AG10803 (cell line): ENCODE results near the gene ATXN8OS.

Experiments used
- DNase-seq: peaks from one replicate; pipeline ENCODE4 v3.0.0; 2010; ENCODE audit warnings: low read depth
- H3K4me3 ChIP-seq: 2 replicates; pipeline ENCODE4 v1.5.1; 2011; ENCODE audit warnings: mild to moderate bottlenecking, low read length, control low read depth
- CTCF ChIP-seq: conservative IDR thresholded peaks from 2 replicates; pipeline ENCODE4 v1.5.1; 2011; ENCODE audit warnings: mild to moderate bottlenecking, low read length, control low read depth, inconsistent platforms

The ATXN8OS gene

GRCh38 chr13:70170689-70171088 lies 63.1 kb downstream of the ATXN8OS start:
- H3K4me3 ChIP-seq, result no peak overlapping the region
- TF ChIP-seq CTCF, result no peak

GRCh38 chr13:70171151-70171550 lies 63.5 kb downstream of the ATXN8OS start:
- no peak for DNase-seq
- TF ChIP-seq CTCF, result no peak
- no peak overlapping the region for H3K4me3 ChIP-seq

More at GRCh38 chr13:70170689-70171088, 63.1 kb downstream of the ATXN8OS start:
- DNase-seq, result no peak

GRCh38 chr13:70172946-70173597 lies 65.4 kb downstream of the ATXN8OS start:
- no peak for TF ChIP-seq CTCF
- DNase-seq, result no peak
- no peak overlapping the region for H3K4me3 ChIP-seq

GRCh38 chr13:70173598-70173959 lies 66.0 kb downstream of the ATXN8OS start:
- no peak for DNase-seq
- TF ChIP-seq CTCF, result no peak

GRCh38 chr13:70178346-70178745 lies 70.7 kb downstream of the ATXN8OS start:
- no peak for DNase-seq
- no peak overlapping the region for H3K4me3 ChIP-seq
- TF ChIP-seq CTCF, result no peak

More at GRCh38 chr13:70173598-70173959, 66.0 kb downstream of the ATXN8OS start:
- no peak overlapping the region for H3K4me3 ChIP-seq
